Spinal cord (tissue), 10 donors: ENCODE results near the gene P3H2. TPM values are rescaled to one million over a fixed set of nuclear protein-coding genes. Genes with fewer than 3 reads are reported as not detected.

Experiments used
- DNase-seq, 6 donors: peaks; one replicate each; pipeline versions ENCODE4 v3.0.0 to v3.0.0-alpha.2; 2013 to 2015; ENCODE audit warnings: low spot score in 6 of 6, low read depth in 4 of 6
- H3K27ac ChIP-seq: one replicate; pipeline ENCODE4 v1.5.1; 2013; ENCODE audit warnings: low read depth, low read length, control low read depth
- H3K27me3 ChIP-seq: one replicate; pipeline ENCODE4 v1.6.1; 2013; ENCODE audit warnings: low read length; ENCODE audit not compliant: control insufficient read depth, insufficient read depth
- H3K36me3 ChIP-seq: one replicate; pipeline ENCODE4 v1.6.1; 2013; ENCODE audit warnings: low read length; ENCODE audit not compliant: control insufficient read depth, insufficient read depth
- H3K4me1 ChIP-seq: one replicate; pipeline ENCODE4 v1.6.1; 2013; ENCODE audit warnings: low read length; ENCODE audit not compliant: control insufficient read depth, insufficient read depth
- H3K4me3 ChIP-seq: one replicate; pipeline ENCODE4 v1.5.1; 2013; ENCODE audit warnings: low read depth, low read length, control low read depth
- H3K9me3 ChIP-seq: one replicate; pipeline ENCODE4 v1.6.1; 2013; ENCODE audit warnings: low read length; ENCODE audit not compliant: control insufficient read depth, insufficient read depth
- whole genome bisulfite sequencing: methylation state at CpG from one replicate; pipeline ENCODE4 v1.1.5; 2013; ENCODE audit warnings: missing lambda C conversion rate; ENCODE audit not compliant: insufficient coverage; 5-methylcytosine and 5-hydroxymethylcytosine counted together
- polyA plus RNA-seq, 2 donors: library from polyadenylated mRNA; unstranded; fragments of 120-200 nt; gene quantifications; one replicate each; pipeline ENCODE4 v1.2.1, GENCODE V29; 2013; ENCODE audit not compliant: insufficient read length in 2 of 2
- total RNA-seq, 2 donors: library from RNA; depleted of rRNA in 1 of 2; stranded (reverse); fragments of 120-200 nt in 1 of 2; fragments of >200 nt in 1 of 2; gene quantifications; one replicate each; pipeline versions ENCODE4 v1.2.3 to v1.2.4, GENCODE V29; 2013 to 2014
- donor health status: healthy.

P3H2 gene
- total and polyA plus RNA-seq, 4 donors: 5.4 to 9.7 (median 6.9) TPM

- H3K9me3 ChIP-seq: no peaks in the 10 kb centered on the region
- peak in 1 of 6 donors; percentile 43 for DNase-seq
- 30% methylated on average over 2 of the region's 9 CpGs for WGBS
- H3K4me1 ChIP-seq: no peaks in the 10 kb centered on the region
- no peak overlapping the region for H3K27ac ChIP-seq
- H3K4me3 ChIP-seq: no peak overlapping the region
- no peaks in the 10 kb centered on the region for H3K27me3 ChIP-seq
- no peaks in the 10 kb centered on the region for H3K36me3 ChIP-seq
Observed at GRCh38 chr3:190048932-190049441, 71.7 kb downstream of the P3H2 start.

DNA sequence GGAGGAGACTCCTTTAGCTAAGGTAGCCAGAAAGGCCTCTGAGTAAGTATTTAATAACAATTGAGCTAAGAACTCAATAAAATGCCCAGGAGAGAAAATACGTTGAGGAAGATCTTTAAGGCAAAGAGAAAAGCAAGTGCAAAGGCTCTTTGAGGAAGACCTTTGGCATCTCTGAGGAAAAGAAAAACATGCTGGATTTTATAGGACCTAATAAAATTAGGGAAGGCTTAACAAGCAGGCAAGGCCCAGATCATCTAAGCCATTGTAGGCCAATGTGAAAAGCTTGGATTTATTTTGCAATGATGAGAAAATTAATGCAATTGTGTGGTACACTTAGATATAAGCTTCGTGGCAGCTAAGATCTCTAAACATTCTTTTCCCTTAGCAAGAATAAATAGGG, 75.7 kb downstream of the P3H2 start:
- Histone ChIP-seq H3K36me3 (no peaks in the 10 kb centered on the region), H3K27me3 (no peaks in the 10 kb centered on the region), H3K4me3 (no peak overlapping the region), H3K9me3 (no peaks in the 10 kb centered on the region), H3K27ac (no peak overlapping the region), H3K4me1 (no peaks in the 10 kb centered on the region)
- 100% methylated on average over 1 of the region's 2 CpGs for WGBS
- DNase-seq: no peak

DNA sequence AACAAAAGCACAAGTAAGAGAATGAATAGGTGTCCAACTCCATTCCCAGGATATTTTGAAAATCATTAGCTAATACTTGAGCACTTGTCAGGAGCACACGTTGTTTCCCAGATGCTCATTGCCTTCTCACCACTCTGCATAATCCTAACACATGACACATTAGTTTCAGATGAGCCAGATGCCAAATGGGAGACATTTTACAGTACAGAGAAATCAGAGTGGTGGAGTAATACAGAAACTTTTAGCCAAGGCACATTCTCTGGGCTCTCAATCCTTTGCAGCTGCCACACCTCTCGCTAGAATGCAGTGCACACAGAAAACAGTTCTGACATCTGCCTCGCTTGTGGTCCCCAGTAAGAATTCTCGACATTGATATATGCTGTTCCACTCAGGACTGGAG, 76.6 kb downstream of the P3H2 start:
- DNase-seq: peak in 1 of 6 donors; percentile 61
- 51% methylated on average over 4 of the region's 4 CpGs for WGBS
- H3K4me1 ChIP-seq: no peaks in the 10 kb centered on the region
- no peak overlapping the region for H3K27ac ChIP-seq
- no peaks in the 10 kb centered on the region for H3K9me3 ChIP-seq
- H3K4me3 ChIP-seq: no peak overlapping the region
- H3K36me3 ChIP-seq: no peaks in the 10 kb centered on the region
- H3K27me3 ChIP-seq: no peaks in the 10 kb centered on the region

- no peaks in the 10 kb centered on the region for H3K9me3 ChIP-seq
- H3K27me3 ChIP-seq: no peaks in the 10 kb centered on the region
- H3K27ac ChIP-seq: no peak overlapping the region
- no peaks in the 10 kb centered on the region for H3K4me1 ChIP-seq
- no peaks in the 10 kb centered on the region for H3K36me3 ChIP-seq
- peak in 1 of 6 donors; percentile 19 for DNase-seq
- no peak overlapping the region for H3K4me3 ChIP-seq
Observed at GRCh38 chr3:190043741-190044140, 77.0 kb downstream of the P3H2 start.

DNA sequence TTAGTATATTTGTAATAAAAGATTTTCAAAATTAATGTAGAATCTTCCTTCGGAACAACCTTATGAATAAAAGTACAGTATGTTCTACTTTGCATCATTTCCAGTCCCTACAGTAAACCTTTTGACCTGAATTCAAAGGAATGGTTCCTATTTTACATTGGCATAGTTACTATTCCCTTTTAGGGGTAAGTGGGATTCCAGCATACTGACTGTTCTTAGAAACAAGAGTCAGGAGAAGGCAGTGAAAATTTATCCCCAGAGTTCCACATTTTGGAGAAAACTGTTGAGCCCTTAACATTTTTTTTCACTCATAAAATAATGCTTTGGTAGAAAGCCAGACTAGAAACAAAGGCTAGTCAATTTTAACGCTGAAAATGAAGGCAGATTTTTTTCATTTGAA, 78.1 kb downstream of the P3H2 start:
- H3K27ac ChIP-seq: no peak overlapping the region
- DNase-seq: no peak

DNA sequence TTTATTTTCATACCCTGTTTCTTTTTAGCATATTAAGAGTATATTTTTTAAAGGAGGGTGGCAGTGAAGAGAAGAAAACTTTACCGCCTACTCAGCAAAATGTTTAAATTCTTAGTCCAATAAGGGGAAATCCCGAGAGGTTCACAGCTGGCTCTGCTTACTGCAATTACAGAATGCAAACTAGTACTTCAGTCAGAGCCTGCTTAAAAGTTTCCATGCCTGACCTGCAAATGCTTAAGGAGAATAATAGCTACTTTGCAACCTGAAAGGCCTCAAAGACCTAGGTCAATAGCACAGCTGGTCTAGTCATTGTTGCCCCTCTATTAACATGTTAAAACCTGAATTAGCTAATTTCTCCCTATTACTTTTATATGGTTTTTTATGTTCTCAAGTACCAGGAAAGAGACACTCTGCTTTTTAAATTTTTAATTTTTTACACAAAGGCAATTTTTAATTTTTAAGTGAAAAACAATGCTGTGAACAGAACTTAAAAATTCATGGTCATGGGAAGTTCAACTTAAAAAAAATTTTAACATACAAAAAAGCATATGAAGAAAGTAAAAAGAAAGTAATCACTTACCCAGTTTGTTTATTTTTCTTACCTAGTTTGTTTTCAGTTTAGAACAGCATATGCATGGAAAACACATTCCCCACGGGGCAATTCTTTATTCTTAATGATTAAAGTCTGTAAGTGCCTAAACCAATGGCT, 79.2 kb downstream of the P3H2 start:
- H3K9me3 ChIP-seq: no peaks in the 10 kb centered on the region
- no peaks in the 10 kb centered on the region for H3K27me3 ChIP-seq
- no peak overlapping the region for H3K27ac ChIP-seq
- 17% methylated on average over 1 of the region's 3 CpGs for WGBS
- H3K36me3 ChIP-seq: no peaks in the 10 kb centered on the region
- no peak overlapping the region for H3K4me3 ChIP-seq
- no peaks in the 10 kb centered on the region for H3K4me1 ChIP-seq
- DNase-seq: peak in 2 of 6 donors; percentile 11 to 31

More for the DNA sequence above, 78.1 kb downstream of the P3H2 start:
- WGBS: no CpG with 5 or more reads among the region's 2 CpGs
- H3K9me3 ChIP-seq: no peaks in the 10 kb centered on the region
- no peaks in the 10 kb centered on the region for H3K4me1 ChIP-seq
- H3K4me3 ChIP-seq: no peak overlapping the region
- no peaks in the 10 kb centered on the region for H3K36me3 ChIP-seq
- H3K27me3 ChIP-seq: no peaks in the 10 kb centered on the region

DNA sequence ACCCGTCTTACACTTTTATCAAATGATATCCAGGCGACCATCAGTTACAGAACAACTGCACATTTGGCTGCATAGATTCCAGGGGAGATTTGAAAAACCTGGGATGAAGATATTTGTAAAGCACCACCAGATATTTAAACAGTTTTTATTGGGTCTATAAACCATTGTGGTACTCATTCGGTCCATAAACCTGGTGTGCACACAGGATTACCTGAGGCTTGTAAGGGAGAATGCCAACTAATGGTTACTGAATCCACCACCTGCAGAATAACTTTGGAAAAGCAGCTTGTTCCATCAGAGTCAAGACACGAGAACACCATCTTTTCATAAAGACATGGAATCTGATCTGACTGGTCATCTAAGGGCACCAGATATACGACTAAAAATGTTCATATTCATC, 80.6 kb downstream of the P3H2 start:
- DNase-seq: no peak
- 88% methylated on average over 1 of the region's 5 CpGs for WGBS

DNA sequence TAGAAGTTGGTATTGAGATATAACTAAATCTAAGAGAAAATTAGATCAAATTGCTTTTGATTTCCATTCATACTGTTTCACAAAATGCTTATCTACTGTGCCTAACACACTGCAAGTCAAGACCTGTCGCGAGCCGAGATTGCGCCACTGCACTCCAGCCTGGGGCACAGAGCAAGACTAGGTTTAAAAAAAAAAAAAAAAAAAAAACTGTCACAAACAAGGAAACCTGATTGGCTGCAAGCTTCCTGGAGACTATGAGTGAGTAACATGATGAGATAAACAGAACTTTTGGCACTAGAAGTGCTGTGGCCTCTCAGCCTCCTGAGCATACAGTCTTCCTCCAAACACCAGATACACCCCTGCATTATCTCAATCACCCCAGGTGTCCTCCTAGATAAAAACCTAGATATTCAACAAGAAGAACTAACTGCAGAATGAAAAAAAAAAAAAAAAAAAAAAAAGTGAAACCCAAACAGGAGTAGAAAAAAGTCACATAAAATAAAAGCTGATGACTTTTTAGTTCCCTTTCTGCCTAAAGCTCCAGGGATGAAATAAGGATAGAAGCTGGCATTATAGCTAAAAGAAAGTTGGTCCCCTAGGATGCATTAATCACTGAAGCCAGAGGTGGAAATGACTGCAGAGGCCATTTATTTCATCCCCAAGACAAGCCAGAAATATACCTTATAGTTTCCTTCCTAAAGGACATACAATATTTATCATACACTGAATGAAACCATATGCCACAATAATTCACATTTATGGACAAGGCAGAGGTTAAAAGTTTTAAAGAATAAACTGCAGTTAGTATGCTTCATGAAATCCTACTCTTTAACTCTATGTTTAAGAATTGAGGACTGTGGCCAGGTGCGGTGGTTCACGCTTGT, 82.4 kb downstream of the P3H2 start:
- no CpG with 5 or more reads among the region's 6 CpGs for WGBS
- Histone ChIP-seq H3K4me3 (no peak overlapping the region), H3K36me3 (no peaks in the 10 kb centered on the region), H3K27ac (no peak overlapping the region), H3K27me3 (no peaks in the 10 kb centered on the region), H3K9me3 (no peaks in the 10 kb centered on the region), H3K4me1 (no peaks in the 10 kb centered on the region)
- peak in 1 of 6 donors; percentile 58 for DNase-seq

More for the DNA sequence above, 80.6 kb downstream of the P3H2 start:
- no peaks in the 10 kb centered on the region for H3K27me3 ChIP-seq
- H3K4me3 ChIP-seq: no peak overlapping the region
- no peaks in the 10 kb centered on the region for H3K36me3 ChIP-seq
- no peaks in the 10 kb centered on the region for H3K4me1 ChIP-seq
- H3K9me3 ChIP-seq: no peaks in the 10 kb centered on the region
- H3K27ac ChIP-seq: no peak overlapping the region

- no peaks in the 10 kb centered on the region for H3K36me3 ChIP-seq
- H3K4me3 ChIP-seq: no peak overlapping the region
- WGBS: no CpG with 5 or more reads among the region's 2 CpGs
- no peak overlapping the region for H3K27ac ChIP-seq
- no peaks in the 10 kb centered on the region for H3K27me3 ChIP-seq
- no peak for DNase-seq
- no peaks in the 10 kb centered on the region for H3K9me3 ChIP-seq
- no peaks in the 10 kb centered on the region for H3K4me1 ChIP-seq
Observed at GRCh38 chr3:190036631-190037030, 84.1 kb downstream of the P3H2 start.
